Kidney (tissue), 14 donors: ENCODE measurements around the gene CSNK1D. TPM values are rescaled to one million over a fixed set of nuclear protein-coding genes. Genes with fewer than 3 reads are reported as not detected.

Experiments
- DNase-seq, 5 donors: peaks; one replicate each; pipeline ENCODE4 v3.0.0-alpha.2; 2013 to 2020
- FAIRE-seq: peaks from 2 replicates; lab custom pipeline; 2012; peaks lifted over from hg19 to GRCh38; lab: Jason Lieb, UNC
- H3K27ac ChIP-seq, 2 donors: one replicate each; pipeline ENCODE4 v1.7.0; 2013; ENCODE audit warnings: low read depth in 2 of 2, low read length in 2 of 2, inconsistent platforms in 1 of 2
- H3K27me3 ChIP-seq: one replicate; pipeline ENCODE4 v1.7.1; 2013; ENCODE audit warnings: low read length, inconsistent platforms; ENCODE audit not compliant: control insufficient read depth, insufficient read depth
- H3K36me3 ChIP-seq, 3 donors: one replicate each; pipeline versions ENCODE4 v1.7.0 to v1.7.1; 2013; ENCODE audit warnings: low read length in 3 of 3, control low read depth in 1 of 3, inconsistent platforms in 1 of 3; ENCODE audit not compliant: insufficient read depth in 3 of 3, control insufficient read depth in 2 of 3
- H3K4me1 ChIP-seq, 3 donors: one replicate each; pipeline versions ENCODE4 v1.7.0 to v1.7.1; 2013; ENCODE audit warnings: low read length in 3 of 3, inconsistent platforms in 1 of 3, low read depth in 1 of 3; ENCODE audit not compliant: control insufficient read depth in 2 of 3, insufficient read depth in 2 of 3
- H3K4me3 ChIP-seq, 3 donors: one replicate each; pipeline versions ENCODE4 v1.7.0 to v1.8.1; 2013; ENCODE audit warnings: low read length in 3 of 3, control low read depth in 1 of 3, inconsistent platforms in 1 of 3
- H3K9ac ChIP-seq, 3 donors: one replicate each; pipeline versions ENCODE4 v1.7.0 to v1.7.1; 2013; ENCODE audit warnings: low read length in 3 of 3, control low read depth in 1 of 3, inconsistent platforms in 1 of 3
- H3K9me3 ChIP-seq, 3 donors: one replicate each; pipeline versions ENCODE4 v1.7.0 to v1.7.1; 2013; ENCODE audit warnings: low read length in 3 of 3, control low read depth in 1 of 3, inconsistent platforms in 1 of 3; ENCODE audit not compliant: control insufficient read depth in 2 of 3, insufficient read depth in 1 of 3
- CTCF ChIP-seq: IDR thresholded peaks from 3 replicates; pipeline ENCODE4 v1.5.1; 2012; ENCODE audit warnings: mild to moderate bottlenecking, moderate library complexity, borderline replicate concordance; ENCODE audit not compliant: insufficient read depth; ENCODE audit errors: extremely low read depth
- intact Hi-C: fragments of 100-400 bp; cut with DNase I; formaldehyde crosslinking; loops from one replicate; pipeline ENCODE4 v1.11.1; 2022
- polyA plus RNA-seq: library from polyadenylated mRNA; stranded (reverse); fragments of 350-450 nt; fragmentation: Illumina TruSeq; extraction: RNeasy Lipid Tissue Mini Kit (QIAGEN cat#74804); gene quantifications from one replicate; pipeline ENCODE4 v1.2.3, GENCODE V29; 2014; ENCODE audit warnings: low read depth, low replicate concordance; ENCODE audit not compliant: insufficient read depth
- total RNA-seq: library from RNA; stranded (reverse); fragmentation: NEBNext Ultra II Directional; extraction: Animal tissue kit (Norgen Biotek cat#: 25700); gene quantifications from one replicate; pipeline ENCODE4 v1.2.1, GENCODE V29; 2021
- donor health status: control.
- donor health status: control.
- donor health status: control.
- donor health status: control.
- donor health status: control.
- donor health status: DM: yes; HTN: yes; CAD: no.
- donor health status: Normal renal cell carcinoma (clear cell type).

CSNK1D gene
- total and polyA plus RNA-seq, 2 donors from 2014 or later = 69.7 to 160 TPM

- no peak overlapping the region for H3K27ac ChIP-seq
- FAIRE-seq (no peak), DNase-seq (peak in 2 of 5 donors; percentile 45 to 72)
- no peaks in the 10 kb centered on the region for H3K9me3 ChIP-seq
- H3K4me1 ChIP-seq = peaks cover 0 to 14% (median 9%) of the 10 kb centered on the region in 3 donors
- no peaks in the 10 kb centered on the region for H3K36me3 ChIP-seq
- no peak for TF ChIP-seq CTCF
- no peaks in the 10 kb centered on the region for H3K27me3 ChIP-seq
- intact Hi-C loops = no loop called here
- no peak overlapping the region for H3K4me3 ChIP-seq
- H3K9ac ChIP-seq = no peak overlapping the region
Measured at GRCh38 chr17:82281076-82281475, 7.6 kb upstream of the CSNK1D start.

- Histone ChIP-seq H3K27ac (no peak overlapping the region), H3K9me3 (no peaks in the 10 kb centered on the region), H3K4me3 (no peak overlapping the region), H3K9ac (no peak overlapping the region), H3K36me3 (no peaks in the 10 kb centered on the region), H3K4me1 (peaks cover 0 to 14% (median 9%) of the 10 kb centered on the region in 3 donors), H3K27me3 (no peaks in the 10 kb centered on the region)
- FAIRE-seq = no peak
- TF ChIP-seq CTCF = no peak
- intact Hi-C loops = no loop called here
- peak in 1 of 5 donors; percentile 41 for DNase-seq
Measured at GRCh38 chr17:82280537-82280936, 7.0 kb upstream of the CSNK1D start.

GRCh38 chr17:82278786-82279391, 5.4 kb upstream of the CSNK1D start:
- Histone ChIP-seq H3K27ac (no peak overlapping the region), H3K27me3 (no peaks in the 10 kb centered on the region), H3K4me3 (no peak overlapping the region), H3K4me1 (peaks cover 0 to 19% (median 9%) of the 10 kb centered on the region in 3 donors), H3K9ac (no peak overlapping the region), H3K36me3 (no peaks in the 10 kb centered on the region), H3K9me3 (no peaks in the 10 kb centered on the region)
- peak in 1 of 5 donors; percentile 45 for DNase-seq
- intact Hi-C loops = no loop called here
- no peak for TF ChIP-seq CTCF
- no peak for FAIRE-seq
